ENCODE results near the gene APOL5. TPM values are rescaled to one million over a fixed set of nuclear protein-coding genes. Genes with fewer than 3 reads are reported as not detected.

Gene APOL5
- total RNA-seq, 2 donors from 2014 or later: not detected

GRCh38 chr22:35761037-35761436 lies 43.4 kb downstream of the APOL5 start:
- H3K4me3 Mint-ChIP-seq: no peak overlapping the region
- Histone ChIP-seq H3K27me3 (ENCODE audit: control insufficient read depth, insufficient read depth, low read length, poor library complexity, severe bottlenecking) (no peaks in the 10 kb centered on the region), H3K36me3 (ENCODE audit: control insufficient read depth, insufficient read depth, low read length) (peaks cover 82% of the 10 kb centered on the region), H3K9ac (ENCODE audit: extremely low read depth, low read length, poor library complexity, severe bottlenecking) (no peak overlapping the region), H3K9me3 (ENCODE audit: control insufficient read depth, low read length) (no peaks in the 10 kb centered on the region), H3K4me1 (ENCODE audit: control insufficient read depth, insufficient read depth, low read length) (no peaks in the 10 kb centered on the region), H3K4me3 (ENCODE audit: low read length) (no peak overlapping the region), H3K27ac (ENCODE audit: low read depth, low read length) (no peak overlapping the region)
- TF ChIP-seq CTCF (conservative IDR thresholded peaks at IDR 0.05): peak; percentile 73
- no peak for DNase-seq
- H3K36me3 Mint-ChIP-seq (ENCODE audit: low read depth): peaks cover 45% of the 10 kb centered on the region
- no peaks in the 10 kb centered on the region for H3K4me1 Mint-ChIP-seq
- H3K27ac Mint-ChIP-seq: no peak overlapping the region
- no peaks in the 10 kb centered on the region for H3K27me3 Mint-ChIP-seq (ENCODE audit: insufficient read depth)
- WGBS, 2 experiments (ENCODE audit: insufficient coverage in 1 of 2, insufficient read length in 1 of 2): 91% methylated on average over 1 of the region's 1 CpG; no CpG with 5 or more reads in 1 of the 2 experiments
- H3K9me3 Mint-ChIP-seq: no peaks in the 10 kb centered on the region

DNA sequence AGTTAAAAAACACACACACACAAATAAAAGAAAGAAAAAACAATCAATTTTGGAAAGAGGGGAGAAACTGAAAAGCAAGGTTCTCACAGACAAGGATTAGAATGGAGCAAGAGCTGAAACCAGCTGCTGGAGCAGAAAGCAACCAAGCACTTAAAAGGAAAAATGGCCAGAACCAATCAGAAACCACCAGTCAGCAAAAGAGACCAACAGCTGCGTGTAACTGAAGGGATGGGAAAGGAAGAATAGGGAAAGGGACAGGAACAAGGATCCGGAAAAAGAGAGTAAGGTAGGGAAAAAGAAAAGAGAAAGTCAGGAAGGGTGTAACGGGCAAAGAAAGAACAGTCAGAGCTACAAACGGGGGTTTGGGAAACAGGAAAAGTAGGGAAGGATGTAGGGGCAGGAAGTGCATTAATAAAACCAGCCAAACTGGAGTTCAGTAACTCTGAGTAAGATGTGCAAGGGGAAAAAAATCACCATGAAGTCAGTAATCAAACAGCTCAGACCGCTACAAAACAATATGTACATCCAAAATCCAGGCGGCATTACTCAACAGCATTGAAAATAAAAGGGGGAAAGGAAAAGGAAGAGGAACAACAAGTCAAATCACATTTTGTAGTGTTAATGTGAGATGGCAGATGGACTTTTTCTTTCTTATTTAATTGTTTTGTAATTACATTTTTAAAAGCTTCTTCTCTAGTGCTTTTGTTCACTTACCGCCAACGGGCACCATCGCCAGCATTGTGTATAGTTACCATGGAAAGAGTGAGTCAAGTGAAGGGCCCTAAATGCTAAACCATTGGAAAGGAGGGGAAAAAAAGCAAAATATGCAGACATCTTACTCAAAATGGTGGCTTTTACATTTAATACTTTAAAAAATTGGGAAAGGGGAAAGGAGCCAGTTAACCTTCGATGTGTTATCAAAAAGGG lies 49.2 kb downstream of the APOL5 start:
- H3K36me3 Mint-ChIP-seq (ENCODE audit: low read depth): peaks cover 14% of the 10 kb centered on the region
- no peaks in the 10 kb centered on the region for H3K27me3 ChIP-seq (ENCODE audit: control insufficient read depth, insufficient read depth, low read length, poor library complexity, severe bottlenecking)
- no peak overlapping the region for H3K4me3 Mint-ChIP-seq
- H3K4me3 ChIP-seq (ENCODE audit: low read length): no peak overlapping the region
- TF ChIP-seq CTCF (conservative IDR thresholded peaks at IDR 0.05): no peak
- WGBS, 2 experiments (ENCODE audit: insufficient coverage in 1 of 2, insufficient read length in 1 of 2): 82 to 89% methylated on average over 6 to 10 of the region's 10 CpGs
- H3K36me3 ChIP-seq (ENCODE audit: control insufficient read depth, insufficient read depth, low read length): peaks cover 37% of the 10 kb centered on the region
- H3K4me1 Mint-ChIP-seq: peaks cover 6% of the 10 kb centered on the region
- H3K27ac ChIP-seq (ENCODE audit: low read depth, low read length): peak overlapping the region; percentile 26
- H3K4me1 ChIP-seq (ENCODE audit: control insufficient read depth, insufficient read depth, low read length): no peaks in the 10 kb centered on the region
- no peak overlapping the region for H3K9ac ChIP-seq (ENCODE audit: extremely low read depth, low read length, poor library complexity, severe bottlenecking)
- no peaks in the 10 kb centered on the region for H3K9me3 ChIP-seq (ENCODE audit: control insufficient read depth, low read length)
- no peaks in the 10 kb centered on the region for H3K27me3 Mint-ChIP-seq (ENCODE audit: insufficient read depth)
- H3K27ac Mint-ChIP-seq: peak overlapping the region; percentile 20
- no peak for DNase-seq
- H3K9me3 Mint-ChIP-seq: no peaks in the 10 kb centered on the region

DNA sequence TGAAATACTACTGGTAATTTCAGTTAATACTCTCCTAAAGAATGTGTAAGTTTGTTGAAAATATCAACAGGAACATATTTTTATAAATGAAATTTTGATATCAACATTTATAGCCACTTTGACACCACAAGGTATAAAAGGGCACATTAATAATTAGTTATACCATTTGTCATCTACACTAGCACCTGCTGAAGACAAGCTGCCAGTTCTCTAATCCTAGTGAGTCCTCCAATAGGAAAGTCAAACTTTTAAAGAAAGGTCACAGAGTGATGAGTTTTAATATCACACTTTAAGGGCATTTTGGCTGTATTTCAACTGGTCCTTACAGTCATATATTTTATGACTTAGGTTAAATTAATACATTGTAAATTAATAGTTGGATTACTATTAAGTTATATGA lies 52.3 kb downstream of the APOL5 start:
- Histone ChIP-seq H3K27me3 (ENCODE audit: control insufficient read depth, insufficient read depth, low read length, poor library complexity, severe bottlenecking) (no peaks in the 10 kb centered on the region), H3K4me3 (ENCODE audit: low read length) (no peak overlapping the region), H3K27ac (ENCODE audit: low read depth, low read length) (no peak overlapping the region), H3K9ac (ENCODE audit: extremely low read depth, low read length, poor library complexity, severe bottlenecking) (no peak overlapping the region), H3K4me1 (ENCODE audit: control insufficient read depth, insufficient read depth, low read length) (peaks cover under 1% of the 10 kb centered on the region), H3K9me3 (ENCODE audit: control insufficient read depth, low read length) (no peaks in the 10 kb centered on the region), H3K36me3 (ENCODE audit: control insufficient read depth, insufficient read depth, low read length) (peaks cover 14% of the 10 kb centered on the region)
- H3K27ac Mint-ChIP-seq: no peak overlapping the region
- peaks cover 7% of the 10 kb centered on the region for H3K4me1 Mint-ChIP-seq
- no peak overlapping the region for H3K4me3 Mint-ChIP-seq
- no peak for TF ChIP-seq CTCF (conservative IDR thresholded peaks at IDR 0.05)
- no peaks in the 10 kb centered on the region for H3K9me3 Mint-ChIP-seq
- no peak for DNase-seq
- no peaks in the 10 kb centered on the region for H3K27me3 Mint-ChIP-seq (ENCODE audit: insufficient read depth)
- peaks cover 3% of the 10 kb centered on the region for H3K36me3 Mint-ChIP-seq (ENCODE audit: low read depth)
